Hepatocyte (in vitro differentiated cells): Measurements from ENCODE around the gene RASAL2.

Experiments used
- EZH2 ChIP-seq: fragments of 200-600 bp; sonication (generic); IDR thresholded peaks from 2 replicates; pipeline ENCODE4 v1.6.1; 2016; ENCODE audit warnings: antibody characterized with exemption, mild to moderate bottlenecking, borderline replicate concordance
- TF ChIP-seq, protein P1 (sequence below): fragments of 200-600 bp; sonication (generic); IDR thresholded peaks from 2 replicates; pipeline ENCODE4 v1.5.1; 2016; ENCODE audit warnings: antibody characterized with exemption, mild to moderate bottlenecking; ENCODE audit not compliant: poor library complexity

GRCh38 chr1:178165196-178165595 lies 71.3 kb downstream of the RASAL2 start:
- TF ChIP-seq, protein P1, sequence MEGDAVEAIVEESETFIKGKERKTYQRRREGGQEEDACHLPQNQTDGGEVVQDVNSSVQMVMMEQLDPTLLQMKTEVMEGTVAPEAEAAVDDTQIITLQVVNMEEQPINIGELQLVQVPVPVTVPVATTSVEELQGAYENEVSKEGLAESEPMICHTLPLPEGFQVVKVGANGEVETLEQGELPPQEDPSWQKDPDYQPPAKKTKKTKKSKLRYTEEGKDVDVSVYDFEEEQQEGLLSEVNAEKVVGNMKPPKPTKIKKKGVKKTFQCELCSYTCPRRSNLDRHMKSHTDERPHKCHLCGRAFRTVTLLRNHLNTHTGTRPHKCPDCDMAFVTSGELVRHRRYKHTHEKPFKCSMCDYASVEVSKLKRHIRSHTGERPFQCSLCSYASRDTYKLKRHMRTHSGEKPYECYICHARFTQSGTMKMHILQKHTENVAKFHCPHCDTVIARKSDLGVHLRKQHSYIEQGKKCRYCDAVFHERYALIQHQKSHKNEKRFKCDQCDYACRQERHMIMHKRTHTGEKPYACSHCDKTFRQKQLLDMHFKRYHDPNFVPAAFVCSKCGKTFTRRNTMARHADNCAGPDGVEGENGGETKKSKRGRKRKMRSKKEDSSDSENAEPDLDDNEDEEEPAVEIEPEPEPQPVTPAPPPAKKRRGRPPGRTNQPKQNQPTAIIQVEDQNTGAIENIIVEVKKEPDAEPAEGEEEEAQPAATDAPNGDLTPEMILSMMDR = no peak
- TF ChIP-seq EZH2 = no peak
